ENCODE data around the gene CEMP1.

CEMP1 gene

DNA sequence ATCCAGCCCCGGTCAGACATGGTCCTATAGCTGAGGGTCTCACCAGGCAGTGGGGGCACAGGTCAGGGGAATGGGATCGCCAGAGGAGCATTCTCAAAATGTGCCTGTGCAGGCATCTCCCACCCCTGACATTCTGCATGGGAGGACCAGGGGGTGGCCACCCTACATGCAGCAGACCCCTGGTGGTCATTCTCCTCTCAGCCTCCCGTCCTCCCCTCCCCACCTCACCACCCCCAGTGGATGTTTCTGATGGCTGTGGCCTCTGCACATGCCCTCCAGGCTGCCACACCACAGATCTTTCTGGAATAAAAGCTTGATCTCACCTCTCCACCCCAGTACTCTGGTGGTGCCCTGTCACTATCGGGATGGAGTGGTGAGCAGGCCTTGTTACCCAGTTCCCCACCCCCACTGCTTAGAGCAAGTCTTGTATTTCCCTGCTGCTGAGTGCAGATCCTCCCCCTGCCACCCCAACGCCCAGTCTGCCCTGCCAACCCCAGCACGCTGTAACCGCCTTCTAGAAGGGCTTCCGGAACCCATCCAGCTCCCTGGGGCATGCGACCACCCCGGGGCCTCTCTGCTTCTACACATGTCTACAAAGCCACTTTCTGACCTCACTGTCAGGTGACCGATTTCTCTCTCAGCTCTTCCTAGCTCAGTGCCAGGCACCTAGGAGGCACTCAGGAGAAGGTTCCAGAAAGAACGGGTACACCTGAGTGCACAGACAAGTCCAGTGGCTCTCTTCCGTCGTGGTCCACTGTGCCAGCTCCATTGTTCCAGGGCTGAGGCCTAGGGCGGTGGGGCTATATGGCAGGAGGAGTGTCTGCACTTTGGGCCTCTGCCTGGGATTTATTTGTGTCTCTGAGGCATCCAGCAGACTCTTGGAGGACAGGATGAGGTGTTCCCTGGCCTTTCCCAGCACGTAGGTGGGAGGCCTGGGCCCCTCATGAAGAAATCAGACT is 47.0 kb downstream of the CEMP1 start:
- Histone ChIP-seq H3K9me3 (no peaks in the 10 kb centered on the region), H3K4me1 (peaks cover 85% of the 10 kb centered on the region), H3K4me2 (peak overlapping the region; percentile 83), H3K27me3 (no peaks in the 10 kb centered on the region), H4K20me1 (peaks cover 100% of the 10 kb centered on the region), H3K9ac (peak overlapping the region; percentile 66), H3K36me3 (peaks cover 40% of the 10 kb centered on the region), H3K27ac (peak overlapping the region; percentile 67), H3K4me3 (no peak overlapping the region; the same call in 1 of the 2 replicates)
- no peak for TF ChIP-seq Cebpa-rat (IDR thresholded peaks at IDR 0.05)

DNA sequence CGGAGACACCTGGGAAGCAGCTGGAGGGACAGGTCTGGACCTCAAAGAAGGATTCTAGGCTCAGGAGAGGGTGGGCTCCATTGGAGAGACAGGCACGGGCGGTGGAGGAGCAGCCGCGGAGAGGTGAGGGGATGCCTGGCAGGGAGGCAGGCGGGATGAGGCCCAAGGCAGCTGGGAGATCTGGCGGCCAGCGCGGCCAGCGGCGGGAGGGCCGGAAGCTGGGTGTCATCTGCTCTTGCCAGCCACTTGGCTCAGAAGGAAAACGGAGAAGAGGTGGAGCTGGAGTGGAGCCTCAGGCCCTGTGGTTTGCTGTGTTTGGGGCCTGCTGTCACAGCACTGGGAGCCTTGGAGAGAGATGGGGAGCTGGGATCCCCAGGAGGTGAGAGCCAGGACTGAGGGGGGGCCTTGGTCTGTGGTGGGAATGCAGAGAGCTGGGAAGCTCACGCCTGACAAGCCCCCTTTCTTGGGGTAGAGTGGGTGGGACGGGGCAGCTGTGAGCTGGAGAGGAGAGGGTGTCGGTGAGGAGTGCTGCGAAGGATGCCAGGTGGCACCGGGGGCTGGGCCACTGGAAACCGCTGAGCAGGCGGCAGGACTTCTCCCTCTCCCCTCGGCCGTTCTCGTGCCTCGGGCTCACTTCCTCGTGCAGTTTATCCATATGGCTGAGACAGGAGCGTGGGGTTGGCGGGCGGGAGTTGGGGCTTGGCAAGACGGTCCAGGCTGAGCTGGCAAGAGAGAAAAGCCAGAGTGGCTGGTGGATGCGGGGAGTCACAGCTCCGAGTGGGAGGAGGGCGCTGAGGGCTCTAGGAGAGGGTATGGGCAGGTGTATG is 48.3 kb downstream of the CEMP1 start:
- no peak overlapping the region; the same call in 1 of the 2 replicates for H3K4me3 ChIP-seq
- peak overlapping the region; percentile 67 for H3K27ac ChIP-seq
- H3K27me3 ChIP-seq: no peaks in the 10 kb centered on the region
- peak overlapping the region; percentile 83 for H3K4me2 ChIP-seq
- peaks cover 100% of the 10 kb centered on the region for H4K20me1 ChIP-seq
- H3K9me3 ChIP-seq: no peaks in the 10 kb centered on the region
- H3K36me3 ChIP-seq: peaks cover 53% of the 10 kb centered on the region
- peak overlapping the region; percentile 66 for H3K9ac ChIP-seq
- H3K4me1 ChIP-seq: peaks cover 84% of the 10 kb centered on the region
- TF ChIP-seq Cebpa-rat (IDR thresholded peaks at IDR 0.05): no peak

DNA sequence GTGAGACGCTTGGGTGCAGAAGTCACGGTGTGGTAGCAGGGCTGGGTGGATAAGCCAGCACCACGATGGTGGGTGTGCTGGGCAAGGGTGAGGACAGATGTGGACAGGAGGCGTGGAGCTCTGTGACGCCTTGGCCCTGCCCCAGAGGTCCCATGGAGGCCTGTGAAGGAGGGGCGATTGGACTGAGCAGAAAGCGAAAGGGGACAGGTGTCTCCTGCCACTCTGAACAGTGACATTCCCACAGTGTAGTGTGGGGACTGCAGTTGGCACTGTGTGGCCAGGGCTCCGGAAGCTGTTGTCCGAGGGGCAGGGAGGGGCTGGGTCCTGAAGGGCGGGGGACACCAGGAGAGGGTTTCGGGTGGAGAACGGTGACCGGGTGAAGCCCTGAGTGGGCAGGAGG is 49.0 kb downstream of the CEMP1 start:
- H3K27me3 ChIP-seq: no peaks in the 10 kb centered on the region
- peaks cover 56% of the 10 kb centered on the region for H3K36me3 ChIP-seq
- peaks cover 84% of the 10 kb centered on the region for H3K4me1 ChIP-seq
- H3K9ac ChIP-seq: peak overlapping the region; percentile 66
- H3K27ac ChIP-seq: peak overlapping the region; percentile 67
- H4K20me1 ChIP-seq: peaks cover 100% of the 10 kb centered on the region
- H3K4me3 ChIP-seq: no peak overlapping the region; the same call in 1 of the 2 replicates
- H3K9me3 ChIP-seq: no peaks in the 10 kb centered on the region
- peak overlapping the region; percentile 83 for H3K4me2 ChIP-seq
- TF ChIP-seq Cebpa-rat (IDR thresholded peaks at IDR 0.05): no peak

DNA sequence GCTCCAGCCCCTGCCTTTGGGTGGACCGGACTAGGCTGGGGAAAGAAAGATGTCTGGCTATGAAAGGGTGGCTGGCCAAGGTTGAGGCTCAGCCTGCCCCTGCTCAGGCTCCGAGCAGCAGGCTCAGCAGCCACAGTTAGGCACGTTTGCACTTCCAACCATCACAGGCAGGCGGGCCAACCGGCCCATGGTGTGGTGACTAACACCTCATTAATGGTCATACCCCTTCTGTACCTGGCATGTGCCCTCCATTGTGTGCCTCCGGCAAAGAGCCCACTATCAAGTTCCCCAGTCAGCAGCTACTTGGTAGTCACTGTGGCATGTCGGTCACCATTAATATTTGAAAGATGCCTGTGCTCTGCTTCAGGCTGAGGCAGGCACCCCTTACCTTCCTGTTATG is 49.5 kb downstream of the CEMP1 start:
- peaks cover 56% of the 10 kb centered on the region for H3K36me3 ChIP-seq
- H3K9ac ChIP-seq: peak overlapping the region; percentile 66; the same call in 1 of the 2 replicates
- H3K4me2 ChIP-seq: peak overlapping the region; percentile 83; the same call in 1 of the 2 replicates
- no peak for TF ChIP-seq Cebpa-rat (IDR thresholded peaks at IDR 0.05)
- peak overlapping the region; percentile 67; the same call in 1 of the 2 replicates for H3K27ac ChIP-seq
- H4K20me1 ChIP-seq: peaks cover 100% of the 10 kb centered on the region
- no peak overlapping the region for H3K4me3 ChIP-seq
- H3K9me3 ChIP-seq: no peaks in the 10 kb centered on the region
- H3K27me3 ChIP-seq: no peaks in the 10 kb centered on the region
- peaks cover 84% of the 10 kb centered on the region for H3K4me1 ChIP-seq

DNA sequence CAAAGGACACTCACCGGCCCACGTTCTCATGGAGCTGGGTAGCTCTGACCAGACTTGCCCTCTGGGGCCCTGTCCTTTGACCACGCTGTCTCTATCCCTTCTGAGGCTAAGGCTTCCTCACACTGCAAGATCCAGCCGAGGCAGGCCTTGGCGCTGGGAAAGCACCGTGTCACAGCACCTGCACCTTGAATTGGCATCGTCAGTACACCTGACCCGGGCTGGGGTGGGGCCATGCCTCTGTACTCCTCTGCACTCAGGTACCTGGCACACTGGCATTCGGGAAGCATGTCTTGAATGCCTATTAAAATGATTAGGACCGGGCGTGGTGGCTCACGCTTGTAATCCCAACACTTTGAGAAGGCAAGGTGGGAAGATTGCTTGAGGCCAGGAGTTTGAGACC is 50.3 kb downstream of the CEMP1 start:
- TF ChIP-seq Cebpa-rat (IDR thresholded peaks at IDR 0.05): no peak
- H3K4me3 ChIP-seq: no peak overlapping the region
- no peaks in the 10 kb centered on the region for H3K9me3 ChIP-seq
- H3K4me1 ChIP-seq: peaks cover 84% of the 10 kb centered on the region
- no peaks in the 10 kb centered on the region for H3K27me3 ChIP-seq
- H3K9ac ChIP-seq: no peak overlapping the region
- H3K27ac ChIP-seq: no peak overlapping the region
- peaks cover 100% of the 10 kb centered on the region for H4K20me1 ChIP-seq
- H3K36me3 ChIP-seq: peaks cover 56% of the 10 kb centered on the region
- H3K4me2 ChIP-seq: no peak overlapping the region
